Lower leg skin (tissue), 3 donors: Measurements from ENCODE around the gene OTUD5.

ENCODE experiments used
- POLR2A ChIP-seq, 2 donors: fragments of 450-650 bp; IDR thresholded peaks; one replicate each; pipeline ENCODE4 v1.6.1; 2016 to 2017; ENCODE audit warnings: antibody characterized with exemption in 2 of 2, mild to moderate bottlenecking in 1 of 2, moderate library complexity in 1 of 2
- TF ChIP-seq, protein P1 (sequence below), 3 donors: fragments of 450-650 bp; IDR thresholded peaks; one replicate each; pipeline ENCODE4 v1.5.1; 2016; ENCODE audit warnings: antibody characterized with exemption in 3 of 3, mild to moderate bottlenecking in 3 of 3, moderate library complexity in 2 of 3

DNA sequence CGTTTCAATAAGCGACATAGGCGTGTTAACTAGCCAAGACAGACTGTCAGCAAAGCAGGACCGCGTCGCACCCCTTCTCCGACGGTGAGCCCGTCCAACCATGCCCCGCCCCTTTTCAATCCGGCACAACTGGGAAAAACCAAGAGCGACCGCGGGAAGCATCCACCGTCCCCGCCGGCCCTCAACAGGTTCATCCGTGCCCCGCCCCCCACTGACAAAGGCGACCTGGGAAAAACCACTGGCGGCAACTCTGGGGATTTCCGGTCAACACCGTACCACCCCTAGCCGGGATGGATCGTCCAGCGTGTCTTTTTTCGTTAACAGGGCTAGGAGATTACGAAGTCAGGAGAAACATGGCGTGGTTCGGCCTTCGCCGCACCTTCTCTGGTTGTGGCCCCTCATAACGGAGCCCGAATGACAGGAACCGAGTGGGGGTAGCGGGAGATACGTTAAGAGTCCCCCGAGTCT lies 60.2 kb downstream of the OTUD5 start:
- TF ChIP-seq, protein P1, sequence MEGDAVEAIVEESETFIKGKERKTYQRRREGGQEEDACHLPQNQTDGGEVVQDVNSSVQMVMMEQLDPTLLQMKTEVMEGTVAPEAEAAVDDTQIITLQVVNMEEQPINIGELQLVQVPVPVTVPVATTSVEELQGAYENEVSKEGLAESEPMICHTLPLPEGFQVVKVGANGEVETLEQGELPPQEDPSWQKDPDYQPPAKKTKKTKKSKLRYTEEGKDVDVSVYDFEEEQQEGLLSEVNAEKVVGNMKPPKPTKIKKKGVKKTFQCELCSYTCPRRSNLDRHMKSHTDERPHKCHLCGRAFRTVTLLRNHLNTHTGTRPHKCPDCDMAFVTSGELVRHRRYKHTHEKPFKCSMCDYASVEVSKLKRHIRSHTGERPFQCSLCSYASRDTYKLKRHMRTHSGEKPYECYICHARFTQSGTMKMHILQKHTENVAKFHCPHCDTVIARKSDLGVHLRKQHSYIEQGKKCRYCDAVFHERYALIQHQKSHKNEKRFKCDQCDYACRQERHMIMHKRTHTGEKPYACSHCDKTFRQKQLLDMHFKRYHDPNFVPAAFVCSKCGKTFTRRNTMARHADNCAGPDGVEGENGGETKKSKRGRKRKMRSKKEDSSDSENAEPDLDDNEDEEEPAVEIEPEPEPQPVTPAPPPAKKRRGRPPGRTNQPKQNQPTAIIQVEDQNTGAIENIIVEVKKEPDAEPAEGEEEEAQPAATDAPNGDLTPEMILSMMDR (IDR thresholded peaks at IDR 0.05) = no peak
- no peak for TF ChIP-seq POLR2A (IDR thresholded peaks at IDR 0.05)
